Cardiac muscle cell (in vitro differentiated cells and primary cell): ENCODE data around the gene INSC. TPM values are rescaled to one million over a fixed set of nuclear protein-coding genes. Genes with fewer than 3 reads are reported as not detected.

ENCODE experiments used
- DNase-seq, 2 donors: peaks; one replicate each; pipeline versions ENCODE4 v3.0.0 to v3.0.0-alpha.2; 2010 to 2017; ENCODE audit warnings: low read depth in 1 of 2, low spot score in 1 of 2
- H3K27ac ChIP-seq: fragments of 200-600 bp; sonication (generic); 2 replicates; pipeline ENCODE4 v1.5.1; 2016
- H3K27me3 ChIP-seq: fragments of 200-600 bp; sonication (generic); 2 replicates; pipeline ENCODE4 v1.6.0; 2016; ENCODE audit warnings: control low read depth
- H3K36me3 ChIP-seq: fragments of 200-600 bp; sonication (generic); 2 replicates; pipeline ENCODE4 v1.5.1; 2016; ENCODE audit warnings: control low read depth
- H3K4me1 ChIP-seq: fragments of 200-600 bp; sonication (generic); 2 replicates; pipeline ENCODE4 v1.8.1; 2017; ENCODE audit warnings: low read depth, mild to moderate bottlenecking, mixed run types
- H3K4me3 ChIP-seq: fragments of 200-600 bp; sonication (generic); 2 replicates; pipeline ENCODE4 v1.5.1; 2016; ENCODE audit warnings: mild to moderate bottlenecking
- H3K9me3 ChIP-seq: fragments of 200-600 bp; sonication (generic); 2 replicates; pipeline ENCODE4 v1.5.1; 2017; ENCODE audit warnings: low read depth, mild to moderate bottlenecking, control low read depth
- polyA plus RNA-seq: library from polyadenylated mRNA; unstranded; fragments of >200 nt; fragmentation: Nextera tagmentation; extraction: Ambion mirVana; gene quantifications from 2 replicates; pipeline ENCODE4 v1.2.1, GENCODE V29; 2016
- total RNA-seq: library from RNA; depleted of rRNA; stranded (reverse); fragments of >200 nt; gene quantifications from 2 replicates; pipeline ENCODE4 v1.2.3, GENCODE V29; 2016
- TF ChIP-seq, protein P1 (sequence below): IDR thresholded peaks from 2 replicates; pipeline ENCODE4 v1.5.1; 2012; ENCODE audit warnings: low read depth, mild to moderate bottlenecking, low read length

INSC gene
- total and polyA plus RNA-seq, 2 experiments from 2014 or later, result not detected

DNA sequence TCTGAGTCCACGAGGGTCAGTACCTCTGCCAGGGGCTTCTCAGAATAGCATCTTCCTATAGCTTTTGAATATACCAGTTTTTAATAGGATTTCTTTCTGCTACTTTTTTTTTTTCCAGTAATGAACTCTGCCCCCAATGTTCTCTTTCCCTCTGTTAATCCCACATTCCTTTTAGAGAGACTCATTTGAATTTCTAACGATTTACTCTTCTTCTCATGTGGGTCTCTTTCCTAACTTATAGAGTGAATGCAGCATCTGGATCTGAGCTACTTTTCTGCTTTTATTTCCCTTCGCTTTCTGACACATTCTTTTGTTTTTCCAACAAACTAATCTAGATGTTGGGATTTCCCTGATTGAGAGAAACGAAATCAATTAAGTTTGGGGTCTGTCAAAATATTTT is 71.4 kb downstream of the INSC start:
- no peak for DNase-seq
- Histone ChIP-seq H3K36me3 (no peaks in the 10 kb centered on the region), H3K9me3 (no peaks in the 10 kb centered on the region), H3K4me3 (no peak overlapping the region), H3K27me3 (no peaks in the 10 kb centered on the region), H3K4me1 (no peaks in the 10 kb centered on the region), H3K27ac (no peak overlapping the region)
- TF ChIP-seq, protein P1, sequence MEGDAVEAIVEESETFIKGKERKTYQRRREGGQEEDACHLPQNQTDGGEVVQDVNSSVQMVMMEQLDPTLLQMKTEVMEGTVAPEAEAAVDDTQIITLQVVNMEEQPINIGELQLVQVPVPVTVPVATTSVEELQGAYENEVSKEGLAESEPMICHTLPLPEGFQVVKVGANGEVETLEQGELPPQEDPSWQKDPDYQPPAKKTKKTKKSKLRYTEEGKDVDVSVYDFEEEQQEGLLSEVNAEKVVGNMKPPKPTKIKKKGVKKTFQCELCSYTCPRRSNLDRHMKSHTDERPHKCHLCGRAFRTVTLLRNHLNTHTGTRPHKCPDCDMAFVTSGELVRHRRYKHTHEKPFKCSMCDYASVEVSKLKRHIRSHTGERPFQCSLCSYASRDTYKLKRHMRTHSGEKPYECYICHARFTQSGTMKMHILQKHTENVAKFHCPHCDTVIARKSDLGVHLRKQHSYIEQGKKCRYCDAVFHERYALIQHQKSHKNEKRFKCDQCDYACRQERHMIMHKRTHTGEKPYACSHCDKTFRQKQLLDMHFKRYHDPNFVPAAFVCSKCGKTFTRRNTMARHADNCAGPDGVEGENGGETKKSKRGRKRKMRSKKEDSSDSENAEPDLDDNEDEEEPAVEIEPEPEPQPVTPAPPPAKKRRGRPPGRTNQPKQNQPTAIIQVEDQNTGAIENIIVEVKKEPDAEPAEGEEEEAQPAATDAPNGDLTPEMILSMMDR, result no peak

DNA sequence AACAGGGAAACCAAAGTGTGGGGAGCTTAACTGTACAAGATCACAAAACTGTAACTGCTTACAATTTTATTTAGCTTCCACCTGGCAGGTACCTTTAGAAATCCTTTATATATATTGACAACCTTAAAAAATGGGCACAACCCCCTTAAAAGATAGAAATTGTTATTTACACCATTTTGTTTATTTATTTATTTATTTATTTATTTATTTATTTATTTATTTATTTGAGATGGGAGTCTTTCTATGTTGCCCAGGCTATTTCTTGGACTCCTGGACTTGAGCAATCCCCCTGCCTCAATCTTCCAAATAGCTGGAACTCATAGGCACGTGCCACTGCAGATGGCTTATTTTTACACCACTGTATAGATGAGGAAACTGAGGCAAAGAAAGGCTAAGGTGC is 74.5 kb downstream of the INSC start:
- TF ChIP-seq, protein P1, result no peak
- H3K4me1 ChIP-seq, result no peaks in the 10 kb centered on the region

DNA sequence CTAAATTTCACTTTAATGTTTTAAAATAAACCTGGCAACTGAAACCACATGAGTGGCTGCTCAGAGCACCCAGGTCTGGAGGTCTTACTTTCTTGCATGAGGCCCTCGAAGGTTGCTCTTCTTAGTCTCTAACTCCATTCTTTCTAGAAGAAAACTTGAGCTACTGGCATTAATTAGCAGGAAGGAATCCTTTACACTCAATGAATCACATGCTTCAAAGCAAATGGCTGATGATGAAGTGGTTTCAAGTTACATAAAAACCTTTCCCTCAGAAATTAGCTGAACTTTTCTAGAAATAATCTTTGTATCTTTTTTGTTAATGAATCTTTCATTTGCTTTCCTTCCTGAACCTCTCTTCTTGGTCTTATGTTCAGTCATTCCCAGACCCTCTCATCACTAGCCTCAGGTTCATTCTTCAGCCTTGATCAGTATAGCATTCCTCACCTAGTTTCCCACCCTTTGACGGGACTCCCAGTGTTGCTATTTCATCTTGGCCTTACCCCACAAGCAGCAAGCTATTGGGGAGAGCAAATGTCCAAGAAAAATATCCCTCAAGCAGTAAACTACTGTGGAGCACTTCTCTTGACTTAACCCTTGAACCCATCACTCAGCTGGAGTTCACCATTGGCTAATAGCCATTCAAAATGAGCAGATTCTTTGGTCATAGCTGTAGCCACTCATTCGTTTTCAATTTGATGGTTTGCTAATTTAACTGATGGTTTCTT is 75.1 kb downstream of the INSC start:
- H3K36me3 ChIP-seq, result no peaks in the 10 kb centered on the region
- no peaks in the 10 kb centered on the region for H3K9me3 ChIP-seq
- no peak overlapping the region for H3K27ac ChIP-seq
- H3K4me1 ChIP-seq, result no peaks in the 10 kb centered on the region
- no peak for DNase-seq
- H3K27me3 ChIP-seq, result no peaks in the 10 kb centered on the region
- no peak overlapping the region for H3K4me3 ChIP-seq
- TF ChIP-seq, protein P1, result no peak

More for the DNA sequence above, 74.5 kb downstream of the INSC start:
- Histone ChIP-seq H3K27me3 (no peaks in the 10 kb centered on the region), H3K36me3 (no peaks in the 10 kb centered on the region), H3K4me3 (no peak overlapping the region), H3K27ac (no peak overlapping the region), H3K9me3 (no peaks in the 10 kb centered on the region)
- DNase-seq, result no peak

DNA sequence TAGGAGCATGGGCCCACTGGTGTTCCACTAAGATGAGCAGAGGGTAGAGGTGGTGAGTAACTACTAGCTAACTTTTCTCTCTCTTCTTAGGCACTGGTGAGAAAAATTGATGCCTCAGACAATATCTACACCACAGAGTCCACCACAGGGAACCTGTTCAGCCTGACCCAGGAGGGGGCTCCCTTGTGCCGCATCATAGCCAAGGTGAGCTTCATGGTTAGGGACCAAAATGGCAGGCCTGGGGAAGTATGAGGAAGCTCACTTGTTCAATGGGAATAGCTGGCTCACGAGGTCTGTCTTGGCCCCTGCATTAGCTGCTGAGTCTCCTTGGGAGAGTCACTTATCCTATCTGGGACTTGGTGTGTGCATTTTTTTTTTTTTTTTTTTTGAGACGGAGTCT is 75.9 kb downstream of the INSC start:
- no peaks in the 10 kb centered on the region for H3K27me3 ChIP-seq
- no peak overlapping the region for H3K4me3 ChIP-seq
- no peak overlapping the region for H3K27ac ChIP-seq
- no peaks in the 10 kb centered on the region for H3K4me1 ChIP-seq
- H3K36me3 ChIP-seq, result no peaks in the 10 kb centered on the region
- TF ChIP-seq, protein P1, result no peak
- no peak for DNase-seq
- no peaks in the 10 kb centered on the region for H3K9me3 ChIP-seq

DNA sequence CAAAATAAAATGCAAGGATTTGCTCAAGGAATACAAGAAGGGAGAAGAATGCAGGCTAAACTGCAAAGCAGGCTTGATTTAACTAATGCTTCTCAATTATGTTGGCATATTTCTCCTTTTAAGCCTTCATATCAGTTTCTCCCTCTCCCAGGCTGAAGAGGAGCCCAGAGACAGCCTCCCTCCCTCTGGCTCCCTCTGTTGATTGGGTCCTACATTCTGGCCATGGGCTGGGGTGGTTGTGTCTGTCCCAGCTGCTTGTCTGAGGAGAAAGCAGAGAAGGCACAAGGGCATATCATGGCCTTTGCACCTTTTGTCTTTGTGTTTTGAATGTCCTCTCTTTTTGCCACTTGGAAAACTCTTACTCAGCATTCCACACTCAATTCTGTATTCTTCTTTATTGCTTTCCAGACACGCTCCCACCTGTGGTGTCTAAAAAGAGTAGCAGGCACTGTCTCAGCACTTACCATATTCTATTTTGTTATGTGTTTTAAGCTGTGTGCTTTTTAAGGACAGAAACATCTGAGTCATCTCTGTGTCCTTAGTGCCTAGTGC is 77.4 kb downstream of the INSC start:
- no peaks in the 10 kb centered on the region for H3K36me3 ChIP-seq
- no peak overlapping the region for H3K27ac ChIP-seq
- no peaks in the 10 kb centered on the region for H3K27me3 ChIP-seq
- H3K4me1 ChIP-seq, result no peaks in the 10 kb centered on the region
- no peak overlapping the region for H3K4me3 ChIP-seq
- DNase-seq, result no peak
- no peaks in the 10 kb centered on the region for H3K9me3 ChIP-seq
- TF ChIP-seq, protein P1, result no peak
